Right atrium auricular region (tissue), 2 donors: ENCODE measurements around the gene NOL4L. TPM values are rescaled to one million over a fixed set of nuclear protein-coding genes. Genes with fewer than 3 reads are reported as not detected.

Experiments
- DNase-seq: peaks from one replicate; pipeline ENCODE4 v3.0.0-alpha.2; 2019; ENCODE audit warnings: low spot score
- H3K27ac ChIP-seq, 2 donors: fragments of 200-600 bp; sonication (generic); 1 replicate in 1 of 2; 2 replicates in 1 of 2; pipeline ENCODE4 v1.5.1; 2016 to 2019
- H3K27me3 ChIP-seq, 2 donors: fragments of 200-600 bp; sonication (generic); one replicate each; pipeline versions ENCODE4 v1.5.1 to v1.6.0; 2017 to 2019
- H3K36me3 ChIP-seq: fragments of 200-600 bp; sonication (generic); one replicate; pipeline ENCODE4 v1.5.1; 2016
- H3K4me1 ChIP-seq, 2 donors: fragments of 200-600 bp; sonication (generic); one replicate each; pipeline versions ENCODE4 v1.5.1 to v1.6.0; 2017 to 2019
- H3K4me3 ChIP-seq, 2 donors: fragments of 200-600 bp; sonication (generic); 1 replicate in 1 of 2; 2 replicates in 1 of 2; pipeline ENCODE4 v1.5.1; 2017 to 2019; ENCODE audit warnings: mild to moderate bottlenecking in 1 of 2, moderate library complexity in 1 of 2
- H3K9me3 ChIP-seq, 2 donors: fragments of 200-600 bp; sonication (generic); one replicate each; pipeline ENCODE4 v1.5.1; 2019
- CTCF ChIP-seq, 2 donors: fragments of 200-600 bp; sonication (generic); IDR thresholded peaks; one replicate each; pipeline ENCODE4 v1.5.1; 2019; ENCODE audit warnings: antibody characterized with exemption in 2 of 2
- total RNA-seq, 2 donors: library from RNA; depleted of rRNA; stranded (reverse); fragments of >200 nt; gene quantifications; one replicate each; pipeline ENCODE4 v1.1.0, GENCODE V29; 2016

Gene NOL4L
- total RNA-seq, 2 donors from 2014 or later, result 7.6 to 10.4 TPM

GRCh38 chr20:32624687-32625345 lies 39.7 kb upstream of the NOL4L start:
- no peak for TF ChIP-seq CTCF (IDR thresholded peaks at IDR 0.05)
- DNase-seq, result no peak

GRCh38 chr20:32623667-32624157 lies 38.6 kb upstream of the NOL4L start:
- H3K27me3 ChIP-seq, result no peaks in the 10 kb centered on the region
- no peak for TF ChIP-seq CTCF (IDR thresholded peaks at IDR 0.05)
- H3K27ac ChIP-seq, result no peak overlapping the region
- H3K36me3 ChIP-seq, result no peaks in the 10 kb centered on the region
- no peak overlapping the region for H3K4me3 ChIP-seq
- no peak for DNase-seq
- H3K4me1 ChIP-seq, result peaks cover 0 to 16% of the 10 kb centered on the region in 2 donors
- no peaks in the 10 kb centered on the region for H3K9me3 ChIP-seq

More at GRCh38 chr20:32624687-32625345, 39.7 kb upstream of the NOL4L start:
- Histone ChIP-seq H3K9me3 (no peaks in the 10 kb centered on the region), H3K4me1 (peaks cover 0 to 16% of the 10 kb centered on the region in 2 donors), H3K4me3 (no peak overlapping the region), H3K27ac (no peak overlapping the region), H3K27me3 (no peaks in the 10 kb centered on the region), H3K36me3 (no peaks in the 10 kb centered on the region)

DNA sequence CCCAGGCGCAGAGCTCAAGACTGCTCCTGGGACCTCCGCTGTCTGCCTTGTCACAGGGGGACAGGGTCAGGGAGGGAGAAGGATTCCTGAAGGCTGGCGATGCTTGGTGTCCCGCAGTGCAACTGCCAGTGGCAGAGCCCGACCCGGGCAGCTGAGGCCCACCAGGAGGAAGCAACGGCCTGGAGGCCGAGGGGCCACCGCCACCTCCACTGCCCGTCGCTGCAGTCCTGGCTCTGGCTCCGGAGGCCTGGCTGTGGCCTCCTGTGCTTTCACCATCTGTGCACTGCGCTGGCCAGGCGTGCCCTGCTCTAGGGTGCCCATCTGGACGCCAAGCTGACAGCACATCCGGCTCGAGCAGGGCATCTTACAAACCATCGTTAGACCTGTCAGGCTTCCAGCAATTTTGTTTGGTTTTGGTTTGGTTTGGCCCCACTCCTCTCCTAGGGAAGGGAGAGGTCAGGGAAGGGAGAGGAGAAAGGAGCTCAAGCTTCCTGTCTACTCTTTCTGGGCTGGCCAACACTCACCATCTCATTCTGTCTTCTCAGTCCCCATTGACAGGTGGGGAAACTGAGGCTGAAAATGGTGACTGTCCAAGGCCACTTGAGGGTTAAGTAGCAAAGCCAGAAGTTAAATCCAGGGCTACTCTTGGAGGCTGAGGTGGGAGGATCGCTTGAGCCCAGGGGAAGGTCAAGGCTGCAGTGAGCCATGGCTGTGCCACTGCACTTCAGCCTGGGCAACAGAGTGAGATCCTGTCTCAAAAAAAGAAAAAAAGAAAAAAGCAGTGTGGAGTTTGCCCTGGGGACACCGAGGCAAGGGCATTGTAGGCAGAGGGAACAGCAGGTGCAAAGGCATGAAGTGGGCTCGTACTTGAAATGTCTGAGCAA lies 37.7 kb upstream of the NOL4L start:
- DNase-seq, result no peak
- H3K4me3 ChIP-seq, result no peak overlapping the region
- H3K9me3 ChIP-seq, result no peaks in the 10 kb centered on the region
- H3K4me1 ChIP-seq, result peaks cover 0 to 12% of the 10 kb centered on the region in 2 donors
- H3K27me3 ChIP-seq, result no peaks in the 10 kb centered on the region
- no peak for TF ChIP-seq CTCF (IDR thresholded peaks at IDR 0.05)
- H3K27ac ChIP-seq, result no peak overlapping the region
- H3K36me3 ChIP-seq, result no peaks in the 10 kb centered on the region

DNA sequence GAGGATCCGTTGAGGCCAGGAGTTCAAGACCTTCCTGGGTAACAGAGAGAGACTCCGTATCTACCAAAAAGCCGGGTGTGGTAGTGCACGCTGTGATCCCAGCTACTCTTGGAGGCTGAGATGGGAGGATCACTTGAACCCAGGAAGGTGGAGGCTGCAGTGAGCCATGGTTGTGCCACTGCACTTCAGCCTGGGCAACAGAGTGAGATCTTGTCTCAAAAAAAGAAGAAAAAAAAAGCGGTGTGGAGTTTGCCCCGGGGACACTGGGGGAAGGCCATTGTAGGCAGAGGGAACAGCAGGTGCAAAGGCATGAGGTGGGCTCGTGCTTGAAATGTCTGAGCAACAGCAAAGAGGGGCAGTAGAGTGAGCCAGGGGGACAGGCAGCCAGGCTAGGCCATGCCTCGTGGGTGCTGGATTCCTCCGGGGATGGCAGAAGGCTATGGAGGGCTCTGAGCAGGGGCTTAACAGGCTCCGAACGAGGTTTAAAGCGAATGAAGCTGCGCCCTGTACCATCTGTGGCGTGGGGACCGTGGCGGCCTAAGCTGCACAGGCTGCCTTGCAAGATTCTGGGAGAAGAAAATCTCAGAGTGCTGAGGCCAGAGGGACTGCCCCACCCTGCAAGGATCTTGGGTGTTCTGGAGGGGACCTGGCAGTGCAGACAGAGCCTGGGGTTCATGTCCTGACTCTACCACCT lies 36.9 kb upstream of the NOL4L start:
- H3K36me3 ChIP-seq, result no peaks in the 10 kb centered on the region
- H3K9me3 ChIP-seq, result no peaks in the 10 kb centered on the region
- TF ChIP-seq CTCF (IDR thresholded peaks at IDR 0.05), result no peak
- no peak for DNase-seq
- H3K27me3 ChIP-seq, result no peaks in the 10 kb centered on the region
- H3K4me1 ChIP-seq, result peaks cover 0 to 4% of the 10 kb centered on the region in 2 donors
- no peak overlapping the region for H3K27ac ChIP-seq
- no peak overlapping the region for H3K4me3 ChIP-seq

- Histone ChIP-seq H3K27ac (no peak overlapping the region), H3K4me1 (no peaks in the 10 kb centered on the region), H3K4me3 (no peak overlapping the region), H3K9me3 (no peaks in the 10 kb centered on the region), H3K36me3 (no peaks in the 10 kb centered on the region), H3K27me3 (no peaks in the 10 kb centered on the region)
- TF ChIP-seq CTCF (IDR thresholded peaks at IDR 0.05), result no peak
- DNase-seq, result no peak
Measured at GRCh38 chr20:32621071-32621890, 36.1 kb upstream of the NOL4L start.
